IPS-NIHi7 (cell line): Measurements from ENCODE around the gene NELFCD.
A peak's percentile ranks its signal among the peaks of the same experiment; 100 is the strongest.
"Not testable (repeated sequence)": the region's sequence is repeated elsewhere in the genome, so short reads cannot be mapped to it uniquely, and the experiment has no call there.

Experiments used
- DNase-seq: peaks from one replicate; pipeline ENCODE4 v3.0.0; 2012; ENCODE audit warnings: mixed read lengths; ENCODE audit errors: extremely low spot score

The NELFCD gene

GRCh38 chr20:59025511-59025910, 44.5 kb downstream of the NELFCD start:
- DNase-seq: no peak

DNA sequence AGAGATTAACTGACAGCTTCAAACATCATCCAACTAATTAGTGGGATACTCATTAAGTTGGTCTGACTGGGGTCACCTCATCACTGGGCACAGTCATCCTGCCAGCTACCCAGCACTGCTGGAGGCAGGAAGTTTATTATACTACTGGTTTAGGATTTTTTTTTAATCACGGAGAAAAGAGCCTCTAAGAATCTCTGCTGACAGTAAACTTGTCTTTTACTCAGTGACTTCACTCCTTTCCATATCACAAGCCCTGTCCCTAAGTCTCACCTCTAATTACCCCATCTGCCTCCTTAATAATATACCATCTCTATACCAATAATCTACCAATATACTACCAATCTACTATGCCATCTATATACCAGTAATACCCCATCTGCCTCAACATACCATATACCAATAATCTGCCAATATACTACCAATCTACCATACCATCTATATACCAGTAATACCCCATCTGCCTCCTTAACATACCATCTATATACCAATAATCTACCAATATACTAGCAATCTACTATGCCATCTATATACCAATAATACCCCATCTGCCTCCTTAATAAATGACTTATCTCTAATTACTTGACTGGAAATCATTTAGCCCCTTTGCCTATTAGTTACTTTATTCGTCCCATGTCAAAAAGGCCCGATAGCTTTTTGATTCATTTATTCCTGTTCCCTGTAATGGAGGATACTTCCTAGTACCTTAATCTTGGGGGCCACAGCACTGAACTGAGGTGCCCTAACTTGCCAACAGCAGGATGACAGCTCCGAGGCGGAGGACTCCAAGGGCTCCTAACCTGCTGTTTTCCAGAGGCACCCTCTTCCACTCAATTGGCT, 46.1 kb downstream of the NELFCD start:
- DNase-seq: no peak

DNA sequence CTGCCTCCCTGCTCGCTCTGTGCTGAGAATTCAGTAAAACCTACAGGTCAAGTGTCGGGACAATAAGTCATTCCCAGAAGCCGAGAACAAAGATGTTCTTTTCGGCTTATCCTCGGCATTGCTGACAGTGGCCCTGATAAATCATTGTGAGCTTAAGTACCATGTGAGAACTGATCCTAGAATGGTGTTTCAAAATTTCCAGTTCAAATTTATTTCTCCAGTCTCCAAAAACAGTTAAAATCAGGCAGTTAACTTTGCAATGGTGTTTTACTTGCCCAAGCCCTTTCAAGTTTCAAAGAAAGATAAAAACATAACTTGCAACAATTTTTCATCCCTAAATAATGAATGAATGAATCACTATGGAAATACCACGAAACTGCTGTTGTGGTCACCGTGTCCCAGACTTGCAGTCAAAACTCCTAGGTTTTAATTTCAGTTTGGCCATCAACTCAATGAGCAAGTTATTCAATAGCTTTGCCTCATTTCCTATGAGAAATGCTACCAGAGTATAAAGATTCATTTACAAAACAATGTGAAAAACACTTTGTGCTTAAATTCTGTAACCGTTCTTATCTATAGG, 46.8 kb downstream of the NELFCD start:
- no peak for DNase-seq

DNA sequence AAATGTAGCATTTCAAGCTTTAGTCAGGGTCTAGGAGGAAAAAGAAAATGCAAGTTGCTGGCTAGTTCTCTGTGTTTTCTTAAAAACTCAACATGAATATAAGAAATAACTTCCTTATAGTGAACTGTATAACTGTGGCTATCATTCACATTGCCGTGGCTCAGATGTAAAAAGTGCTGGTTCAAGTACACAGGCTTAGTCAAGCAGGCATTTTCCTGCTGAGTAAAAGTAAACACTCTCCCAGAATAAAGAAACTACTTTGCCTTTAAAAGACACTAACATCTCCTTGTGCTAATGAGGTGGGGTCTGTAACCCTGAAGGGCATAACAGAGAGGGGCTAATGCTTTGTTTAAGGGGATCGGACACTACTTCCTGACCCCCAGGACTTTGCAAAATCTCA, 47.8 kb downstream of the NELFCD start:
- DNase-seq: no peak

- DNase-seq: no peak
Observed at GRCh38 chr20:59030911-59031563, 50.0 kb downstream of the NELFCD start.

DNA sequence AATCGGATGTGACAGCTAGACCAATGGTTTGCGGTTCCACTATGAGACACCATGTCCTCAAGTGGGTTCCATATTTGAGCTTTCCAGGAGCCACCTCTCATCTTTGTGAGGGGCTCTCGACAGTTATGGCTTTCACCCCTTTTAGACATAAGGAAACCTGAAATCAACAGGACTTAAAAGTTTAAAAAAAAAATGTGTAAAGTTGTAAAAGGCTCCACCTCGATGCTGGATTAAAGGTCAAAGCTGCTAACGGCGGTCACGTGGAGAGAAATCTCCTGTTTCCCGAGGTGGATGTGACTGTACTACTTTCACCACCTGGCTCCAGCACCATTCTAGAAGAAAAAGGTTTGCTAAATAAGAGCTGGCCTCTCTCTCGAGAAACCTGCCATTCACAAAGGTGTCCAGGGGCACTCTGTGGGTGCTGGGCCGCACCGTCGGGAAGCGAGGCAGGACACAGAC, 50.5 kb downstream of the NELFCD start:
- no peak for DNase-seq

DNA sequence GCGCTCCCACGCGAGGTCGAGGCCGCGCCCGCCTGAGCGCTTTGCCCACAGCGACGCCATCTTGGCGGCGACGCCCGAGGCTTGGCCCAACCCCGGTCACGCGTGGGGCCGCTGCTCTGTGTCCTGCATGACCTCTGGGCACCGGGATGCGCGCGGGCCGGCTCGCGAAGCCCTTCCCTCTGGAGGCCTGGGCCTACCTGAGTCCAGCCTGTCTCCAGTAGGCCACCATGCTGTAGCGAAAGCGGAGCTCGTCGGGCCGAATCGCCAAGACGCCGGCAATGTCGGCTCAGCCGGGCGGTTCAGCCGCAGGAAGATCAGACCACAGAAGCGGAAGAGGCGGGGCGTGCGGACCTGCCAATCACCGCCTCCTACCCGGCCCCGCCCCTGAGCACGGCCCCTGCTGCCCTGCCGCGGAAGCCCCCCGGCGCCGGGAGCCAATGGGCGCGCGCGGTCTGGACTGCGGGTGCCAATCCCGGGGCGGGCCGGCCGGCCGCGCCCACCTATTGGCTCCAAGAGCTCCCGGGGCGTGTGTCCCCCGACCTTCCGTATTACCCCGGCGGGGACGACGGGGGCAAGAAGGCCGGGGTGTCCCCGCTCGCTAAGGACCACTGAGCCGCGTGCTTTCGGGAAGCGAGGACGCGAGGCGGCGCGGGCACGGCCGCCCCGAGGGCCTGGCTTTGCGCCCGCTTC, 51.1 kb downstream of the NELFCD start, which contains the start of gene ATP5F1E:
Gene ATP5F1E (minus strand): TSS at position 313 of the 690 bp plus-strand sequence. CDS start 84 bp downstream, at position 229.
- DNase-seq: peak; percentile 99

GRCh38 chr20:59032713-59033059, 51.6 kb downstream of the NELFCD start:
- peak; percentile 27 for DNase-seq

DNA sequence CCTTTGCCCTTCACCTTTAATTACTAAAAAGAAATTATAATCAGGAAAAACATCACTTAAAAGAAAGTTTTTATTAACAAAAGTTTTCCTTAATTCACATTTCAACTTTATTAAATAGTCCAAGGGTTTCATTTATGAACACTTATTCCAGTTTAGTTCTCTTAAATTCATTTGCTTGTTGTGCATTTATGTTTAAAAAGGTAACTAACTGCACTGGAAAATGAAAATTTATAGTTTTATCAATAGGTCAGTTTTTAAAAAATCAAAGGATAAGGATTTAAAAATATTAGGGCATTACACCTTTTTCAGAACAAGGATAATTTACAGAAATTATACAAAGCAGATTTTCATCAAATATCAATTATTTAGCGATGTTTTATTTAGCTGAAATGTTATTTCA, 52.0 kb downstream of the NELFCD start:
- no peak for DNase-seq

DNA sequence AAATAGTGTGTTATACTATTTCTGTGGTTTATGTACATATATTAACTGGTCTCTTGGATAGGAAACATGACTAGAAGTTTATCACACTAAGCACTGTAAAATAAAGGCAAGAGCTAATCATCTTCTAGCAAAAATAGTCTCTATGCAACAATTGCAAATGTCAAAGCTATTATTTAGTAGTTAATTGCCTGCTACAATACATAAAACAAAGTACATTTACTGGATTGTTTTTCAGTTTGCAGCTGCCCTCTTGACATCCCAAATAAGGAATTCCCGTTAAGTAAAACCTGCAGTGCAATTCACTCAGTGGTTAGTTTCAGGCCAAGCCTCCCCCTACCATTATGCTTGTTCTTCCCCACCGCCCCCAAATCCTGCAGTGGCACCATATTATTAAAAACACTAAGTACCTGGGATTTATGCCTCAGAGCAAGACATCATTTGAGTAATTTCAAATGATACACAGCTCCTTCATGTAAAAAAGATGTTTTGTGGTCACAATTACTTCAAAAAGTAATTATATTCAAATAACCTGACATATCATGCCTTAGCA, 52.6 kb downstream of the NELFCD start:
- no peak for DNase-seq

DNA sequence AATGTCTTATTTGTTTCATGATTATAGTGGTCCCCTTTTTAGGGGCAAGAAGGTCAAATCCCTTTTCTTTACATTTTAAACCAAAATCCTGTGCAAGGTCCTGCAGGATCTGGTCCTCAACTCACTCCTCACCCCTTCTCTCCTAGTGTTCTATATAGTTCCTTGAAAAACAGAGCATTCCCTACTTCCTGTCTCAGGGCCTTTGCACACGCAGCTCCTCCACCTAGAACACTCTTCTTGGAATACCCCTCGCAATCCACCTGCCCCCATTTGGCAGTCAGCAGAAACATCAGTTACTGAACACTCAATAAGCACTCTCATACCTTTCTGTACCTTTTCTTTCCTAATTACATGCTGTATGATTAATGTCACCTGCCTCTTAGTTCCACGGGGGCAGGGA, 54.3 kb downstream of the NELFCD start:
- no peak for DNase-seq

- DNase-seq: no peak
Observed at GRCh38 chr20:59037386-59037785, 56.3 kb downstream of the NELFCD start.

- DNase-seq: no peak
Observed at GRCh38 chr20:59039233-59039632, 58.2 kb downstream of the NELFCD start.

DNA sequence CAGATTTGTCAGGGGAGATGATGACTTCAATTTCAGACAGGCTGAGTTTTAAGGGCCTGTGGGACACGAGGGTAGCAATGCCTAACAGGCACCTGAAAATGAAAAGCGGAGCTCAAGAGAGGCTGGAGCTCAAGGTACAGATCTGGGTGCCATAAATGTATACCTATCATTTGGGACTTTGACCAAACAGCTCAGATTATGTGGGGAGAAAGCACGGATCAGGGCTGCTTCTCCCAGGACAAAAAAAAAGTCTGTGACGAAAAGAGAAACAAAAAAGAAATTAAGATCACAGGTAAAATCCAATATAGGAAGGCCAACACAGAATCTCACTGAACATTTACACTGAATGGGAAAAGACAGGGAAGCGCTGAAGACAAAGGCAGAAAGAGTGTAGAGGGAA, 59.6 kb downstream of the NELFCD start:
- DNase-seq: no peak

DNA sequence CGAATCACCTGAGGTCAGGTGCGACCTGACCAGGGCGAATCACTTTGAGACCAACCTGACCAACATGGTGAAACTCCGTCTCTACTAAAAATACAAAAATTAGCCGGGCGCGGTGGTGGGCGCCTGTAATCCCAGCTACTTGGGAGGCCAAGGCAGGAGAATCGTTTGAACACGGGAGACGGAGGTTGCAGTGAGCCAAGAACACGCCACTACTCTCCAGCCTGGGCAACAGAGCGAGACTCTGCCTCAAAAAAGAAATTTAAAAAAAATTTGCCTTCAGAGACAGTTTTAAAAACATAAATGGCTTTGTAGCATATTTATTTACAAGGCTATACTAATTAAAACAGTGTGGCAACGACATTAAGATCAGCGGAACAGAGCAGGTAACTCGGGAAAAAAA, 60.4 kb downstream of the NELFCD start:
- DNase-seq: not testable (repeated sequence)

GRCh38 chr20:59042151-59042795, 61.2 kb downstream of the NELFCD start, which contains the start of gene PRELID3B:
TSS of gene PRELID3B (minus strand) at chr20:59042786. CDS start at chr20:59042730, 56 bp downstream.
- peak; percentile 27 for DNase-seq

DNA sequence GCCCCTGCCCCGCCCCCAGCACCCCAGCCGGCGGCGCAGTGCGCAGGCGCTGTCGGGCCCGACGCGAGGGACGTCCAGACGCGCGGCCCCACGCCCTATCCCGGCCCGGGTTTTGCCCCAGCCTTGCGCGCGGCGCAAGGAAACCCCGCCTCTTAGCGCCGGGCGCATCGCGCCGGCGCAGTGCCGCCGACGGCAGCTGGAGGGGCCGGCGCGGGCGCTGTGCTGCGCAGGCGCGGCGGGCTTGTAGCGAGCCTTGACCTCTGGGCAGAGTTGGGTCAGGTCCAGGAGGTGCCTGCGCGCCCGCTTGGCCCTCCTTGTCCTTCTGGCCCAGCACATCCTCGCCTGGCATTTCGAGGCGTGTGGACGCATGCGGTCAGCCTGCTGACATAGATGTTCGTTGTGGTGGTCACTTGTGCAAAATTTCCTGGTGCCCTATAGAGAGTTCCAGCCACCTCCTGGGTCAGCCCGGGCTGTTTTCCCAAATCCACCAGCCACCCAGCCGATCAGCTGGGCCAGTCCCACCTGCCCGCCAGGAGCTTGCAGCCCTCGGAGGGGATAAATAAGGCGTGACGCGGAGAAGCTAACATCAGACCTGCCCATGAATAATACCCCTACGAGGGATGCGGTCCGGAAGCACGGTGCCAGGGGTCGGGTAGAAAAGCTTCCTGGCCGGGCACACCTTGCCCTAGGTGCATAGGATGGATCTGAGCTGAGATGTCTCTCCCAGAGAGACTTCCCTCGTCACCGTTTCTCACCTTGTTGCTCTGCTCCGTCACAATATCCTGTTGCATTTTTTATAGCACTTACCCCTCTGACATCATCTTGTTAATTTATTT, 62.0 kb downstream of the NELFCD start:
- DNase-seq: peak; percentile 98

DNA sequence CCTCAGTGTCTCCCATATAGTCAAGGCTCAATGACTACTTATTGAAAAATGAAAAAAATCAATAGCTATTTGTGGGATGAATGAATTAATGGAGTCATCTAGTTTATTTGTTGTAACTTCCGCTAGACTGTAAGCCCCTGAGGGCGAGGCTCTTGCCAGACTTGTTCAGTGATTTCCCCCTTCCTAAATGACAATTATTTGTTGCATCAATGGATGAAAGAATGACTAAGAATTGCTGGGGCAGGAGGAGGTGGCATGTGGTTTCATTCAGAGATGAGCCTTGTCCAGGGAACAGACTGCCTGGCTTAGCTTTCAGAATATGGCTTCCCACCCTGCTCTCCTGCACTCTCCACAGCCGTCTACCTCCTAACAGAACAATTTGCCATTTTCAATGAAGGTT, 62.6 kb downstream of the NELFCD start:
- no peak for DNase-seq

DNA sequence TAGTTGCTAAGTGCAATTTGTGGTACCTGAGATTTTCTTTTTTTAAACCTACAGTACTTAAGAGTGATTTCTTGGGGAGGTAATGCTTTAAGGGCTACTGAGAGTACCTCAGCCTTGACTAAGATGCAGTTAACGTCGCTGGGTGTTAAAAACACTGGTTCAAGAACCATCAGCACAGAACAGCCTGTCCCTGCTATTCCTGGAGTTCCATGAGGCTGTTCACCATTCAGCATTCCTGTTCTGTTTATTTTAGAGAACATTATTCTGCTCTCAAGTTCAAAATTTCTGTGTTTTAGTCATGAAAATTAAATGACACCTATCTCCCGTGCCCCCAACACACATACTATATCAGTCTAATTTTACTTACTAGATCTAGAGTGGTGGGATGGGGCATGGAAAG, 63.2 kb downstream of the NELFCD start:
- DNase-seq: no peak
